Activated CD4-positive, alpha-beta T cell treated with anti-CD3 and anti-CD28 coated beads for 48 hours (primary cell): ENCODE data around the gene MC3R.
"Not testable (repeated sequence)": the region's sequence is repeated elsewhere in the genome, so short reads cannot be mapped to it uniquely, and the experiment has no call there.

ENCODE experiments used
- DNase-seq: peaks from one replicate; pipeline ENCODE4 v3.0.0-alpha.2; 2020

The MC3R gene

GRCh38 chr20:56247954-56248782 lies at the start of gene MC3R:
TSS of gene MC3R (plus strand) at chr20:56248732. CDS start at chr20:56248844, 112 bp downstream.
- DNase-seq = peak; percentile 59

GRCh38 chr20:56200456-56200855 lies 48.1 kb upstream of the MC3R start:
- DNase-seq = no peak

GRCh38 chr20:56202493-56203077 lies 45.9 kb upstream of the MC3R start:
- DNase-seq = no peak

GRCh38 chr20:56204206-56204605 lies 44.3 kb upstream of the MC3R start:
- DNase-seq = no peak

- DNase-seq = no peak
Observed at GRCh38 chr20:56205346-56205745, 43.2 kb upstream of the MC3R start.

GRCh38 chr20:56207656-56208055 lies 40.9 kb upstream of the MC3R start:
- DNase-seq = no peak

- DNase-seq = no peak
Observed at GRCh38 chr20:56208121-56208520, 40.4 kb upstream of the MC3R start.

- DNase-seq = no peak
Observed at GRCh38 chr20:56211051-56211450, 37.5 kb upstream of the MC3R start.

- no peak for DNase-seq
Observed at GRCh38 chr20:56212091-56212490, 36.4 kb upstream of the MC3R start.

GRCh38 chr20:56213321-56213720 lies 35.2 kb upstream of the MC3R start:
- DNase-seq = no peak

- DNase-seq = no peak
Observed at GRCh38 chr20:56215115-56215514, 33.4 kb upstream of the MC3R start.

- DNase-seq = no peak
Observed at GRCh38 chr20:56217829-56218228, 30.7 kb upstream of the MC3R start.

GRCh38 chr20:56221186-56221585 lies 27.3 kb upstream of the MC3R start:
- DNase-seq = not testable (repeated sequence)

- DNase-seq = no peak
Observed at GRCh38 chr20:56222201-56222600, 26.3 kb upstream of the MC3R start.

- no peak for DNase-seq
Observed at GRCh38 chr20:56222945-56223344, 25.6 kb upstream of the MC3R start.

GRCh38 chr20:56223352-56223751 lies 25.2 kb upstream of the MC3R start:
- no peak for DNase-seq

GRCh38 chr20:56228021-56228420 lies 20.5 kb upstream of the MC3R start:
- DNase-seq = no peak

GRCh38 chr20:56229812-56230211 lies 18.7 kb upstream of the MC3R start:
- no peak for DNase-seq

GRCh38 chr20:56234110-56234509 lies 14.4 kb upstream of the MC3R start:
- no peak for DNase-seq

GRCh38 chr20:56237335-56237734 lies 11.2 kb upstream of the MC3R start:
- no peak for DNase-seq

GRCh38 chr20:56244259-56244658 lies 4.3 kb upstream of the MC3R start:
- DNase-seq = no peak

- no peak for DNase-seq
Observed at GRCh38 chr20:56245761-56246160, 2.8 kb upstream of the MC3R start.

- peak; percentile 66 for DNase-seq
Observed at GRCh38 chr20:56249244-56249955, 868 bp downstream of the MC3R start.

- no peak for DNase-seq
Observed at GRCh38 chr20:56249956-56250355, 1.4 kb downstream of the MC3R start.
